IPS-20b (cell line): ENCODE results near the gene DST.

Experiments
- H3K27ac ChIP-seq: one replicate; pipeline ENCODE4 v1.5.1; 2013; ENCODE audit warnings: low read length
- H3K27me3 ChIP-seq: 2 replicates; pipeline ENCODE4 v1.6.1; 2013; ENCODE audit warnings: mild to moderate bottlenecking, low read length, inconsistent platforms; ENCODE audit not compliant: insufficient read depth
- H3K36me3 ChIP-seq: 2 replicates; pipeline ENCODE4 v1.6.1; 2013; ENCODE audit warnings: low read depth, mild to moderate bottlenecking, inconsistent platforms, low read length, moderate library complexity; ENCODE audit not compliant: insufficient read depth
- H3K4me1 ChIP-seq: 2 replicates; pipeline ENCODE4 v1.6.1; 2013; ENCODE audit warnings: mild to moderate bottlenecking, control low read depth, inconsistent platforms, low read length, moderate library complexity; ENCODE audit not compliant: insufficient read depth
- H3K4me3 ChIP-seq: 2 replicates; pipeline ENCODE4 v1.5.1; 2013; ENCODE audit warnings: mild to moderate bottlenecking, low read length, inconsistent platforms
- H3K9ac ChIP-seq: 2 replicates; pipeline ENCODE4 v1.6.1; 2013; ENCODE audit warnings: low read depth, mild to moderate bottlenecking, inconsistent platforms, low read length, moderate library complexity
- H3K9me3 ChIP-seq: 2 replicates; pipeline ENCODE4 v1.6.1; 2013; ENCODE audit warnings: mild to moderate bottlenecking, low read depth, low read length, inconsistent platforms; ENCODE audit not compliant: insufficient read depth

Gene DST

DNA sequence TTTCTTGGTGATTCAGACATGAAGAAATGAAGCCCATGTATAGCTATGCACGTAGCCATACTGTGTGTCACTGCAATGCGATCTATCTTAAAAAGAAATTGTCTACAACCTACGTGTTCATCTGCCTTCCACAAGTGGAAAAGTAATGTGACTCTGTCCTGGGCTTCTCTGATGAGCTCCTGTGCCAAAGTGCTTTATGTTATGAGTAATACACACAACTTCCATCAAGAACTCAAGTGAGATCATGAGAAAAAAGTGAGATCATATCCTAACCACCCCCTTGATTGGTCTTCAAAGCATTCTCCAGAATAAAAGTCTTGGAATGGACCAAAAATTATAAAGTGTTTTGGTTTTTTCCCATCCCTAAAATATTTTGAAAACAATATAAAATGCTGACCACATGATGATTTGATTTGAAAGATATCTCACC lies 114.3 kb downstream of the DST start:
- H3K27me3 ChIP-seq: no peaks in the 10 kb centered on the region
- no peak overlapping the region for H3K4me3 ChIP-seq
- no peak overlapping the region for H3K9ac ChIP-seq
- H3K27ac ChIP-seq: no peak overlapping the region
- peaks cover 64% of the 10 kb centered on the region for H3K36me3 ChIP-seq
- peaks cover 27% of the 10 kb centered on the region for H3K4me1 ChIP-seq
- H3K9me3 ChIP-seq: no peaks in the 10 kb centered on the region

DNA sequence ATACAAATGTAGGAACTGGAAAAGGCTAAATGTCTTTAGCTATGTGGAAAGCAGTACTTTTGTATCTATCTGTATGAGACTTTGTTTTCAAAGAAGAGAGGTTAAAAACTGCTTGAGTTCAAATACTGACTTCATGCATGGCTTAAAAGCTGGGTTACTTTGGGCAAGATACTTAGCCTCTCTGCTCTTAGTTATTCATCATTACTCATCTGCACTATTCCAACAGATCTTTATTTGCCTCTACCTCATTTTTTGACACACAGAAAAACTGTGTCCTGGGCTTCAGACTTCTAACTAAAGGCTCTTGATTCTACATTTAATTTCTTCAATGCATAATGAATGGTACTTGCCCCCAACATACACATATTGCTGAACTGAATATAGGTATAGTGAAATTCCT lies 114.8 kb downstream of the DST start:
- Histone ChIP-seq H3K9me3 (no peaks in the 10 kb centered on the region), H3K4me3 (no peak overlapping the region), H3K4me1 (peaks cover 29% of the 10 kb centered on the region), H3K27me3 (no peaks in the 10 kb centered on the region), H3K27ac (no peak overlapping the region), H3K36me3 (peaks cover 59% of the 10 kb centered on the region), H3K9ac (no peak overlapping the region)

DNA sequence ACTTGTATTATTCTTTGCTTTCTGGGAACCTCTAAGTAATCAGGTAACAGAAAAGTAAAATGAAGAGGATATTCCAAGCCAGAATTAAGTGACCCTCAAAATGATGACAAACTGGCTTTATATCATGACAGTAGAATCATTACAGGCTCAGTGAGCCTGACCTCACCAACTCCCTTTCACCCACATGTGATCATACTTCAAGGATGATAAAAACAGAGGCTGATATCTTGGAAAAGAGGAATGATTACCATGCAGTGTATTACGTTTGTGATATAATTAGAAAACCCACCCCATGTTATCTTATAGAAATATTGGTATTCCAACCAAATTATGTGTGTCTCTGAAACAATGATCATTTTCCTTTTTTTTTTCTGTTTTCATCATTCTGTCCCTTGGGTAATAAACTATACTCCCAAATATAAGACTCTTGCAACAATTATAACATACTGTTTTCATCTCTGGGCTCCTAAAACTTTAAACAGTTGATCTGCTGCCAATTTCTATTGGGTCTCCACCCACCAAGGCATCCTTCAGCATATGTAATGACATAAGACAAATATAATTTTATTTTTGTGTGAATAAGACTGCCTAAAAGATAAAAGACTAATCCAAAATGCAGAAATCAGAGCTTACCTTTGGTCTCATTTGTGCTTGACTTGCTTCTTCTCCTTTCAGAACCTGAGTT lies 115.7 kb downstream of the DST start:
- Histone ChIP-seq H3K36me3 (peaks cover 52% of the 10 kb centered on the region), H3K9ac (no peak overlapping the region), H3K9me3 (no peaks in the 10 kb centered on the region), H3K4me1 (peaks cover 38% of the 10 kb centered on the region), H3K27ac (no peak overlapping the region), H3K4me3 (no peak overlapping the region), H3K27me3 (no peaks in the 10 kb centered on the region)

DNA sequence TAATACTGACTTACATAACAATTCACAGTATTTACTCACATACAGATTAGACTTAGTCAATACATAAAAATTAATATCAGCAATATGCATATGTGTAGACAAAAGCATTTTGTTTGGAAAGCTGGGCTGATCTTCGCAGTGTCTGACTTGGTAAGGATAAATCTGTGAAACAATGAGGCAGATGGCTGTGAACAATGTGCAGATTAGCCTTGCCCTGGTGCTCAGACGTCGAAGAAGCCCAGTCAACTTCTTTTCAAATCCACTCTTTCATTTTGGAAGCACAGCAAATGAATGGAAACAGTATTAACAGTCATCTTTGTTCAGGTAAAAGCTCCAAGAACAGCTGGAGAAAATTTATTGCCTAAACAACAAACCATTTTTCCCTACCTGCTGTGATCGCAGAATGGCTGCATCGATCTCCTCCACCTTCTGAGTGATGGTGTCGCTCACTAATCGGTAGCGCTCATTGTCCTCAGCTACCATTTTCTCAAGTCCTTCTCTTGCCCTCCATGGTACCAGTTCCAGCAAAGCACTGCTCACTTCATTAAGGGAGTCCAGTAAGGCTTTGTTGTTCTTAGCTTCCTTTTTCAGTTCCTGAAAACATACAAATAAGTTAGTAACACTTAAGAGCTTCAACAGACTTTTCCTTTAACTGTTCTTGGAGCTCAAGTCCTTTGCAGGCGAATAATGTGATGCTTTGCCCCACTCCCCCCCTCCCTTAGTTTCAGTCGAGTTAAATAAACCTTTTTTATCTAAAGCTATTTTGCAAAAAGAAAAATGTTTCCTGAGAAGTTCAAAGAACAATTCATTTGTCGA lies 116.5 kb downstream of the DST start:
- no peaks in the 10 kb centered on the region for H3K9me3 ChIP-seq
- no peak overlapping the region for H3K9ac ChIP-seq
- peaks cover 44% of the 10 kb centered on the region for H3K4me1 ChIP-seq
- H3K36me3 ChIP-seq: peaks cover 43% of the 10 kb centered on the region
- H3K27ac ChIP-seq: peak overlapping the region; percentile 45
- no peaks in the 10 kb centered on the region for H3K27me3 ChIP-seq
- no peak overlapping the region for H3K4me3 ChIP-seq

DNA sequence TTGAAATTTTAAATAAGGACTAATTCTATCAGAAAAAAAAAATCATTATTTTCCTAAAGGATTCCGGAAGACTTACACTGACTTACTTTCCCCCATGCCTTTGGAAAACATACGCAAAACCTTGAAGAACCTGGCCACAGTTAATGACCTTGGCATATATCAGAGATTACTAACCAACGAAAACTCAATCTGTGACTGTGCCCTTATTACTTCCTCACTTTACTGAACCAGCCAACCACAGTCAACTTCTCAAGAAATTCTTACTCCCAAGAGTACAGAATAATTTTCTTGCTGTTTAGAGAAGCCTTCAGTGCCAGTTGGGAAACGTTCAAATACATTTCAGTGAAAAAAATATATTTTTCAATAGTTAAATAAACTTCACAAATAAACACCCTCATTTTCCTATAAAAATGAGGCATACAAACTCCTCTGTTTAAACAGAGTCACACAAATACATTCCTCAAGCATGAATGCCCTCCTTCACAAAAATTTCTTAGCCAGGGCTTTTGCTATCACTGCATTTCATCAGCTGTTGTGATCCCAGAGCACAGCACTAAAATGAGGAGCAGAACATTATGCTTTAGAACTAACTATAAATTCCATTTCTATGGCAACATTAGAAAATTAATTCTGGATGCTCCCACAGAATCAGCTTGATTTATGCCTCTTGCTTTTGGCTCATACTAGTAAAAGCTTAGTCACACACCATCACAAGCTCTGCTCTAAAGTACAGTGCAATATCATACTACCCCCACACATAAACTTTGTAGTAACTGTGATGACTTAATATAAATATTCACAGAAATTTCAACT lies 117.6 kb downstream of the DST start:
- H3K4me3 ChIP-seq: no peak overlapping the region
- no peak overlapping the region for H3K27ac ChIP-seq
- peaks cover 52% of the 10 kb centered on the region for H3K4me1 ChIP-seq
- H3K9ac ChIP-seq: no peak overlapping the region
- no peaks in the 10 kb centered on the region for H3K9me3 ChIP-seq
- peaks cover 41% of the 10 kb centered on the region for H3K36me3 ChIP-seq
- no peaks in the 10 kb centered on the region for H3K27me3 ChIP-seq

DNA sequence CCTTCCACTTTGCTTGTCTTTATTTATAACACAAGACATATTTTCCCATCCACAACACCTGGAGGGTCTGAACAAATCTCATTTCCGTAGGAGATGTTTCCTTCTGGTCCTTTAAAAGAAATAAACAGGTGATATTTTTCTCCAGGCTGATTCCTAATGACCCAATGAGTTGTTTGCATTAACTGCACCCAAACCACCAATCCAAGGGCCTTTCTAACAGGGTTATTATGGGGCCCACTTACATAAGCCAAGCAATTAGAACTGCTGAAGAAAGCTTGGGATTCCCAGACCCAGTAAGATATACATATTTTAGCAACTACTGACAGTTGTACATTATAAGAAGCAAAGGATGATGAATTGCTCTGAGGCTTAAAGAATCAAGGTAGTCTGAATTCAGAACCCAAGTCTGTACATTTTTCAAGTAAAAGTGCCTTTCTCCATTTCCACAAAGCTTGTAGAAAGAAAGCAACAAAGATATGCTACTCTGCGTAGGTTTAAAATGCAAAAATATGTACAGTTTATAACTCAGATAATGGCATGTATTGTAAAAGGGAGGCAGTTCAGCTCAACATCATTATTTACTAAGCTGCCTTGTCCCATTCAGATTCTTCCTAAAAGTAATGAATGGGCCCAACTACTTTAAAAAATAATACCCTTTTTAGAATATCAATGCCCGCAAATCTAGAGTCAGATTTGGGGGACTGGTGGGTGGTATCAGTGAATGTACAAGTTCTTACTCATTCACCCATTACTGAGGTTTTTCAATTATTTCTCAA lies 120.0 kb downstream of the DST start:
- peaks cover 20% of the 10 kb centered on the region; the same call in 1 of the 2 replicates for H3K36me3 ChIP-seq
- no peaks in the 10 kb centered on the region for H3K9me3 ChIP-seq
- H3K27ac ChIP-seq: peak overlapping the region; percentile 69
- peak overlapping the region; percentile 29; the same call in 1 of the 2 replicates for H3K9ac ChIP-seq
- peak overlapping the region; percentile 18; the same call in 1 of the 2 replicates for H3K4me3 ChIP-seq
- H3K27me3 ChIP-seq: no peaks in the 10 kb centered on the region
- peaks cover 52% of the 10 kb centered on the region for H3K4me1 ChIP-seq

DNA sequence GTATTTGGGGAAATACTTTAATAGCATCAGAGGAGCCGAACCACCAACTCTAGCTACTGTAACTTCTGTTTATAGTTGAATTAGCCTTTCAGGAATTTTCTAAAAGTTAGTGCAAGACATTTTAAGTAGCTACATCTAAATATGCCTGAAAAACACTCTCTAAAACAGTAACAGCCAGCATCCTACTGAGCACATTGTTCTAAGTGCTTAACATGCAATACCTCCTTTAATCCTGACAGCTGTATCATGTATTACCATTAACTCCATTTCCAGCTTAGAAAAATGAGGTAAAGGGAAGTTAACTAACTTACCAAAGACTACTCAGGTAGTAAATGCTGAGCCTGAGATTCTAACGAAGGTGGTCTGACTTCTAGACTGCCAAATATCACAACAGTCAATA lies 120.7 kb downstream of the DST start:
- H3K9ac ChIP-seq: peak overlapping the region; percentile 17; the same call in 1 of the 2 replicates
- H3K36me3 ChIP-seq: peaks cover 18% of the 10 kb centered on the region; the same call in 1 of the 2 replicates
- H3K4me3 ChIP-seq: peak overlapping the region; percentile 13; the same call in 1 of the 2 replicates
- no peaks in the 10 kb centered on the region for H3K27me3 ChIP-seq
- H3K4me1 ChIP-seq: peaks cover 52% of the 10 kb centered on the region
- peak overlapping the region; percentile 69 for H3K27ac ChIP-seq
- H3K9me3 ChIP-seq: no peaks in the 10 kb centered on the region

DNA sequence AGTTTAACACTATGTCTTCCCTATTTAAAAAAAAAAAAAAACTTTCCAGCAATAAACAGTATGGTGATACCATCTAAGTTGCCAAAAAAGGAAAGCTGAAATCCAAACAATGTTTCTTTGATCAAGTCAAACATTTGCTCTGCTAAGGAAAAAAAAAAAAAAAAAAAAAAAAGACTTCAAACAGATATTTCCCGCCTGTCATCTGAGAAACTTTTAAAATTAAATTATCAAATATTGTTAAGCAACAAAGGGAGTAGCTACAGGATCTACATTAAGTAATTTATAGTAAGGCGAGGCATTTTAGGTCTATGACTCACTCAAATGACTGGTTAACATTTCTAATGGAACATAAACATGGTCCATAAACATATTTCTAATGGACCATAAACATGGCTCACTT lies 121.2 kb downstream of the DST start:
- Histone ChIP-seq H3K27me3 (no peaks in the 10 kb centered on the region), H3K9me3 (no peaks in the 10 kb centered on the region), H3K9ac (peak overlapping the region; percentile 17; the same call in 1 of the 2 replicates), H3K36me3 (peaks cover 19% of the 10 kb centered on the region; the same call in 1 of the 2 replicates), H3K4me3 (peak overlapping the region; percentile 13; the same call in 1 of the 2 replicates), H3K27ac (no peak overlapping the region), H3K4me1 (peaks cover 52% of the 10 kb centered on the region)

DNA sequence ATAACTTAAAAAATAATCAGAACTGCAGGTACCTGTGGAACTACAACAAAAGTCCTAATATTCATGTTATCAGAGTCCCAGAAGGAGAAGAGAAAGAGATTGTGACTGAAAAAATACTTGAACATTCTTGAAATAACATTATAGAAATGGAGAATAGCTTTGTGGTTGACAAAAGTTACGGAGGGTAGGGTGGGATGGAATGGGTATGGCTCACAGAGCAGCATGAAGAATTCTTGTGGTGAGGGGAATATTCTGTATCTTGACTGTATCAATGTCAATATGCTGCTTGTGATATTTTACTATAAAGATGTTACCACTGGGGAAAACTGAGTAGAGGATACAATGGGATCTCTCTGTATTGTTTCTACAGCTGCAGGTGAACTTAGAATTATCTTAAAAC lies 122.5 kb downstream of the DST start:
- H3K4me3 ChIP-seq: no peak overlapping the region
- H3K4me1 ChIP-seq: peaks cover 42% of the 10 kb centered on the region
- H3K9me3 ChIP-seq: no peaks in the 10 kb centered on the region
- no peak overlapping the region for H3K27ac ChIP-seq
- H3K27me3 ChIP-seq: no peaks in the 10 kb centered on the region
- peaks cover 18% of the 10 kb centered on the region for H3K36me3 ChIP-seq
- H3K9ac ChIP-seq: no peak overlapping the region

DNA sequence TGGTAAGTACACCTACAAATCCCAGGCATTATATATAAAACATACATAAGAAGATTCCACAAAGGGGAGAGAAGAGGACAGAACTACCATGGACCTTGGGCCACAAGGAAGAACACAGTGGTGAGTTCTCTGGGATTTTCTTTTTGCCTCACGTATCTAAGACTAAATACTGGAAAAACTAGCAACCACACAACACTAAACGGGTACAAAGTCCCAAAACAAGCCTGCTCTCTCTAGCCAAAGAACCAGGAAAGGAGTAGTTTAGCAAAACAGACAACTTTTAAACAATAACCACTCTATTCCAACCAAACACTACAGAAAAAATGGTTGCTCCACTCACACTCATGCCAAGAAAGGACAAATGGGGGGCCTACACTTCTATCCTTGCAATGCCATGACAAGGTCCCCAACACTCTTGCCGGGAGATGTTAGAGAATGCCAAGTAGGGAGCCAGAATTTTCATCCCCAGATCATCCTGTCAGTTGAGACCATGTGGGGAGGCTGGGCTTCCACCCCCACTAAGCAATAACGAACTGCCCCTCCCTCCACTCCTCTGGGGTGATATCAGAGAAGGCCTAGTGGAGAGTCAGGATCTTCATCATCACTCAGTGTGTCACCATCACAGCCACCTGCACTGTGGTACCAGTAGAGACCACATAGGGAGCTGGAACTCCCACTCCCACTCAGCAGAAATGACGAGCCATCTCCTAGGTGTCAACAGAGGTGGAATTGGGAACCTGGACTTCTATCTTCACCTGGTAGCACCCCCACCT lies 123.5 kb downstream of the DST start:
- no peak overlapping the region for H3K9ac ChIP-seq
- no peak overlapping the region for H3K4me3 ChIP-seq
- H3K9me3 ChIP-seq: no peaks in the 10 kb centered on the region
- peaks cover 29% of the 10 kb centered on the region for H3K36me3 ChIP-seq
- peaks cover 32% of the 10 kb centered on the region; the same call in 1 of the 2 replicates for H3K4me1 ChIP-seq
- H3K27ac ChIP-seq: no peak overlapping the region
- no peaks in the 10 kb centered on the region for H3K27me3 ChIP-seq
